Neural progenitor cell (in vitro differentiated cells): ENCODE data around the gene RAB1A. TPM values are rescaled to one million over a fixed set of nuclear protein-coding genes. Genes with fewer than 3 reads are reported as not detected.
A peak's percentile ranks its signal among the peaks of the same experiment; 100 is the strongest.

ENCODE experiments used
- DNase-seq: peaks from one replicate; pipeline ENCODE4 v3.0.0-alpha.2; 2016; ENCODE audit warnings: low spot score
- H2AFZ ChIP-seq: fragments of 200-600 bp; sonication (generic); replicated peaks from 2 replicates; pipeline ENCODE4 v1.6.1; 2016; ENCODE audit warnings: antibody characterized with exemption
- H3F3A ChIP-seq: fragments of 200-600 bp; sonication (generic); 2 replicates; pipeline ENCODE4 v1.6.1; 2016; ENCODE audit warnings: antibody characterized with exemption, low read depth
- H3K27ac ChIP-seq: fragments of 200-600 bp; sonication (generic); 2 replicates; pipeline ENCODE4 v1.5.1; 2016; ENCODE audit warnings: mild to moderate bottlenecking
- H3K27me3 ChIP-seq: fragments of 200-600 bp; sonication (generic); 2 replicates; pipeline ENCODE4 v1.6.1; 2016; ENCODE audit warnings: mild to moderate bottlenecking, moderate library complexity
- H3K36me3 ChIP-seq: fragments of 200-600 bp; sonication (generic); 2 replicates; pipeline ENCODE4 v1.5.1; 2016
- H3K4me1 ChIP-seq: fragments of 200-600 bp; sonication (generic); 2 replicates; pipeline ENCODE4 v1.6.1; 2016; ENCODE audit warnings: mixed run types
- H3K4me2 ChIP-seq: fragments of 200-600 bp; sonication (generic); 2 replicates; pipeline ENCODE4 v1.6.1; 2016
- H3K4me3 ChIP-seq: fragments of 200-600 bp; sonication (generic); 2 replicates; pipeline ENCODE4 v1.5.1; 2016
- H3K79me2 ChIP-seq: fragments of 200-600 bp; sonication (generic); 2 replicates; pipeline ENCODE4 v1.6.1; 2016; ENCODE audit warnings: low read depth
- H3K9ac ChIP-seq: fragments of 200-600 bp; sonication (generic); 2 replicates; pipeline ENCODE4 v1.6.1; 2016
- H3K9me3 ChIP-seq: fragments of 200-600 bp; sonication (generic); 2 replicates; pipeline ENCODE4 v1.5.1; 2016; ENCODE audit warnings: low read depth
- H4K20me1 ChIP-seq: fragments of 200-600 bp; sonication (generic); 2 replicates; pipeline ENCODE4 v1.6.1; 2016; ENCODE audit warnings: low read depth
- H3K27ac Mint-ChIP-seq: 3 replicates; pipeline ENCODE4 v1.8.0; 2021; ENCODE audit warnings: mixed read lengths
- H3K27me3 Mint-ChIP-seq: 2 replicates; pipeline ENCODE4 v1.8.0; 2022; ENCODE audit warnings: low read depth, mild to moderate bottlenecking, inconsistent platforms, moderate library complexity, mixed read lengths; ENCODE audit not compliant: insufficient read depth
- H3K36me3 Mint-ChIP-seq: 3 replicates; pipeline ENCODE4 v1.8.0; 2021; ENCODE audit warnings: mixed read lengths
- H3K4me1 Mint-ChIP-seq: 3 replicates; pipeline ENCODE4 v1.8.0; 2021; ENCODE audit warnings: mixed read lengths
- H3K4me3 Mint-ChIP-seq: 3 replicates; pipeline ENCODE4 v1.8.0; 2021; ENCODE audit warnings: mild to moderate bottlenecking, moderate library complexity, mixed read lengths
- H3K9me3 Mint-ChIP-seq: 3 replicates; pipeline ENCODE4 v1.8.0; 2020; ENCODE audit warnings: mixed read lengths
- EZH2 ChIP-seq: fragments of 200-600 bp; sonication (generic); IDR thresholded peaks from 2 replicates; pipeline ENCODE4 v1.6.1; 2017; ENCODE audit warnings: antibody characterized with exemption, mild to moderate bottlenecking, moderate library complexity
- EZH2phosphoT487 ChIP-seq: fragments of 200-600 bp; sonication (generic); IDR thresholded peaks from 2 replicates; pipeline ENCODE4 v1.6.1; 2017; ENCODE audit warnings: antibody characterized with exemption
- total RNA-seq: library from RNA; depleted of rRNA; stranded (reverse); fragments of >200 nt; gene quantifications from 2 replicates; pipeline ENCODE4 v1.2.3, GENCODE V29; 2015; ENCODE audit warnings: low replicate concordance
- TF ChIP-seq, protein P1 (sequence below): fragments of 200-600 bp; sonication (generic); IDR thresholded peaks from 2 replicates; pipeline ENCODE4 v1.5.1; 2017; ENCODE audit warnings: antibody characterized with exemption, mild to moderate bottlenecking

RAB1A gene
- total RNA-seq, 1 donor from 2014 or later: 100 TPM

DNA sequence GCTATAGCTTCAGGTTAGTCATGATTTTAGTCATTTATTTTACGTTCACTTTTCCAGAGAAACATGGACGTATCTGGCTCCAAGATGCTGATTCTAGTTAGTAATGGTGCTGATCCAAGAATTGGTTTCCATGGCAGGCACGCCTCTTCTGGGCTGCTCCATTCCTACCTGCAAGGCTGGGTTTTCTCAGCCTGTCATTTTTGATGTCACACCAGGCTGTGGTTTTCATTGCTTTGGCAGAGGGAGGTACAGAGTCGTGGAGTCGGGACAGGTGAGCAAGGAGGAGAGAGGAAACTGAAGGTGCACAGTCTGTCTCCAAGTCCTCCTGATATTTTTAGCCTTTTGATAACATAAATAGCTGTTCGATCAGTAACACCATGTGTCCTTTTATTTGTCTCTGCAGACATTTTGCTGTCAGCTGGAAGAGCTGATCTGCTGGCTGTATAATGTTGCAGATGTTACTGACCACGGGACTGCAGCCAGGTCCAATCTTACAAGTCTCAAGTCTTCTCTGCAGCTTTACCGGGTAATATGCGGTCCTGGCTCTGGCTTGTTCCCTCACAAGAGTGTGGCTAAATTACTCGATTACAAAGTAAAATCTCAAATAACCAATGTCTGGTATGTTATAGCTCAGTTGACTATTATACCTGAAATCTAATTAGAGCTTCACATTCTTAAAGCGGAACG lies 55.9 kb downstream of the RAB1A start:
- Histone ChIP-seq H3K27me3 (no peaks in the 10 kb centered on the region), H2AFZ (no peak overlapping the region), H3K4me1 (no peaks in the 10 kb centered on the region), H3F3A (no peaks in the 10 kb centered on the region), H4K20me1 (peaks cover 27% of the 10 kb centered on the region), H3K79me2 (no peaks in the 10 kb centered on the region), H3K9ac (no peak overlapping the region), H3K4me3 (no peak overlapping the region), H3K36me3 (peaks cover 5% of the 10 kb centered on the region), H3K4me2 (no peak overlapping the region), H3K9me3 (no peaks in the 10 kb centered on the region), H3K27ac (no peak overlapping the region)
- H3K27me3 Mint-ChIP-seq: no peaks in the 10 kb centered on the region
- peaks cover 8% of the 10 kb centered on the region for H3K4me1 Mint-ChIP-seq
- no peak for DNase-seq
- peaks cover 37% of the 10 kb centered on the region for H3K36me3 Mint-ChIP-seq
- TF ChIP-seq EZH2phosphoT487 (no peak), EZH2 (no peak)
- TF ChIP-seq, protein P1, sequence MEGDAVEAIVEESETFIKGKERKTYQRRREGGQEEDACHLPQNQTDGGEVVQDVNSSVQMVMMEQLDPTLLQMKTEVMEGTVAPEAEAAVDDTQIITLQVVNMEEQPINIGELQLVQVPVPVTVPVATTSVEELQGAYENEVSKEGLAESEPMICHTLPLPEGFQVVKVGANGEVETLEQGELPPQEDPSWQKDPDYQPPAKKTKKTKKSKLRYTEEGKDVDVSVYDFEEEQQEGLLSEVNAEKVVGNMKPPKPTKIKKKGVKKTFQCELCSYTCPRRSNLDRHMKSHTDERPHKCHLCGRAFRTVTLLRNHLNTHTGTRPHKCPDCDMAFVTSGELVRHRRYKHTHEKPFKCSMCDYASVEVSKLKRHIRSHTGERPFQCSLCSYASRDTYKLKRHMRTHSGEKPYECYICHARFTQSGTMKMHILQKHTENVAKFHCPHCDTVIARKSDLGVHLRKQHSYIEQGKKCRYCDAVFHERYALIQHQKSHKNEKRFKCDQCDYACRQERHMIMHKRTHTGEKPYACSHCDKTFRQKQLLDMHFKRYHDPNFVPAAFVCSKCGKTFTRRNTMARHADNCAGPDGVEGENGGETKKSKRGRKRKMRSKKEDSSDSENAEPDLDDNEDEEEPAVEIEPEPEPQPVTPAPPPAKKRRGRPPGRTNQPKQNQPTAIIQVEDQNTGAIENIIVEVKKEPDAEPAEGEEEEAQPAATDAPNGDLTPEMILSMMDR: no peak
- no peaks in the 10 kb centered on the region for H3K9me3 Mint-ChIP-seq
- H3K4me3 Mint-ChIP-seq: no peak overlapping the region
- peak overlapping the region; percentile 79 for H3K27ac Mint-ChIP-seq

DNA sequence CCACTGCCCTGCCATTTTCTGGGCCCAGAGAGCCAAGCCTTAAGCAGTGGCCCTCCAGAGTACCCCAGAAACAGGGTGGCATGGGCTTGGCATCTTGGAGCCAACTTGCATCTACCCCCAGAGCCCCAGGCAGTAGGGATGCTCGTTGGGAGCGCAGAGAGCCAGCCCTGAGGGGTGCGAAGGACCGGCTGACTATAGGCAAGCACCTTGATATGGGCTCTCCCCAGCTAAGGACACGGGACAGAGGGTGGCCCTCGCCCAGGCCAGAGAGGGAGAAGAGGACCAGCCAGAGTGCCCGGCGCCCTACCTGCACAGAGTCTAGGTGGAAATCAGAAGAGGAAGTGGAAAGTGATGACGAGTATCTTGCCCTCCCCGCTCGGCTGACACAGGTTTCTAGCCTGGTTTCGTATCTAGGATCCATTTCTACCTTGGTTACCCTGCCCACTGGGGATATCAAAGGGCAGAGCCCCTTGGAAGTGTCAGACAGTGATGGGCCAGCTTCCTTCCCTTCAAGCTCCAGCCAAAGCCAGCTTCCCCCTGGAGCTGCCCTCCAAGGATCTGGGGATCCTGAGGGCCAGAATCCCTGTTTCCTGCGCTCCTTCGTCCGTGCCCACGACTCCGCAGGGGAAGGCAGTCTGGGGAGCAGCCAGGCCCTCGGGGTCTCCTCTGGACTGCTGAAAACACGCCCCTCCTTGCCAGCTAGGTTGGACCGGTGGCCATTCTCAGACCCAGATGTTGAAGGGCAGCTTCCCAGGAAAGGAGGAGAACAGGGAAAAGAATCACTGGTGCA lies 57.5 kb downstream of the RAB1A start:
- Mint-ChIP-seq H3K27me3 (peaks cover under 1% of the 10 kb centered on the region), H3K4me1 (peaks cover 12% of the 10 kb centered on the region), H3K27ac (no peak overlapping the region), H3K36me3 (peaks cover 32% of the 10 kb centered on the region), H3K4me3 (no peak overlapping the region), H3K9me3 (no peaks in the 10 kb centered on the region)
- no peak for TF ChIP-seq EZH2
- TF ChIP-seq, protein P1: no peak
- TF ChIP-seq EZH2phosphoT487: no peak
- no peak overlapping the region for H2AFZ ChIP-seq
- DNase-seq: no peak
- H3K4me2 ChIP-seq: no peak overlapping the region
- no peaks in the 10 kb centered on the region for H3K4me1 ChIP-seq
- no peaks in the 10 kb centered on the region for H3K9me3 ChIP-seq
- peaks cover 16% of the 10 kb centered on the region for H3K79me2 ChIP-seq
- H3F3A ChIP-seq: no peaks in the 10 kb centered on the region
- no peaks in the 10 kb centered on the region for H3K27me3 ChIP-seq
- H3K27ac ChIP-seq: no peak overlapping the region
- no peak overlapping the region for H3K4me3 ChIP-seq
- H4K20me1 ChIP-seq: peaks cover 40% of the 10 kb centered on the region
- no peak overlapping the region for H3K9ac ChIP-seq
- H3K36me3 ChIP-seq: peaks cover 5% of the 10 kb centered on the region

DNA sequence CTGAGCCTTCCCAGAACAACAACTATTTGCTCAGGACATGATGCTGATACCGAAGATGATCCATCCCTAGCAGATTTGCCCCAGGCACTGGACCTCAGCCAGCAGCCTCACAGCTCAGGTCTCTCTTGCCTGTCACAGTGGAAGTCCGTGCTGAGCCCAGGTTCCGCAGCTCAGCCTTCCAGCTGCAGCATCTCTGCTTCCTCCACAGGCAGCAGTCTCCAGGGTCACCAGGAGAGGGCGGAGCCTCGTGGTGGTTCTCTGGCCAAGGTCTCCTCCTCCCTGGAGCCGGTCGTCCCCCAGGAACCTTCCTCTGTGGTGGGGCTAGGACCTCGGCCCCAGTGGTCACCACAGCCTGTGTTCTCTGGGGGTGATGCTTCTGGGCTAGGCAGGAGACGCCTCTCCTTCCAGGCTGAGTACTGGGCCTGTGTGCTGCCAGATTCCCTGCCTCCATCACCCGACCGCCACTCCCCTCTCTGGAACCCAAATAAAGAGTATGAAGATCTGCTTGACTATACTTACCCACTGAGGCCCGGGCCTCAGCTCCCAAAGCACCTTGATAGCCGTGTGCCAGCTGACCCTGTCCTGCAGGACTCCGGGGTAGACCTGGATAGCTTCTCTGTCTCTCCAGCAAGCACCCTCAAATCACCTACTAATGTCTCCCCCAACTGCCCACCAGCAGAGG lies 58.3 kb downstream of the RAB1A start:
- H3K27ac Mint-ChIP-seq: no peak overlapping the region
- Histone ChIP-seq H3K4me3 (no peak overlapping the region), H3K36me3 (peaks cover 5% of the 10 kb centered on the region), H3K4me1 (no peaks in the 10 kb centered on the region), H2AFZ (no peak overlapping the region), H3K27ac (no peak overlapping the region), H3K9me3 (no peaks in the 10 kb centered on the region), H3K9ac (no peak overlapping the region), H3F3A (no peaks in the 10 kb centered on the region), H3K27me3 (no peaks in the 10 kb centered on the region), H3K79me2 (peaks cover 24% of the 10 kb centered on the region), H4K20me1 (peaks cover 45% of the 10 kb centered on the region), H3K4me2 (no peak overlapping the region)
- peaks cover 12% of the 10 kb centered on the region for H3K4me1 Mint-ChIP-seq
- H3K4me3 Mint-ChIP-seq: no peak overlapping the region
- H3K36me3 Mint-ChIP-seq: peaks cover 32% of the 10 kb centered on the region
- DNase-seq: no peak
- H3K27me3 Mint-ChIP-seq: peaks cover 4% of the 10 kb centered on the region
- no peaks in the 10 kb centered on the region for H3K9me3 Mint-ChIP-seq
- TF ChIP-seq EZH2phosphoT487: no peak
- TF ChIP-seq, protein P1: peak; percentile 13
- no peak for TF ChIP-seq EZH2
